ENCODE data around the gene TERB1. TPM values are rescaled to one million over a fixed set of nuclear protein-coding genes. Genes with fewer than 3 reads are reported as not detected.

TERB1 gene
- total and polyA plus RNA-seq, 2 of the 13 experiments (the other 11 are each of a cell fraction or from before 2014, with no cell fraction given): not detected

- no TSS peak for BruUV-seq (replicated peaks)
- no peak for FAIRE-seq
- H2AFZ ChIP-seq (ENCODE audit: low read length): no peak overlapping the region
- no peak overlapping the region for H3K27ac ChIP-seq (ENCODE audit: extremely low read length, insufficient read depth, low read length)
- CTCF ChIA-PET (ENCODE audit: low intra/inter-chr PET ratio, low total read pairs): no interaction called here
- peaks cover 20% of the 10 kb centered on the region for H3K79me2 ChIP-seq (ENCODE audit: insufficient read depth, low read length)
- H3K4me3 ChIP-seq (replicated peaks in 1 of 3; ENCODE audit: insufficient read depth in 1 of 3, low read depth in 2 of 3, low read length in 3 of 3): no peak overlapping the region
- H3K9ac ChIP-seq (ENCODE audit: insufficient read depth, low read depth, low read length): no peak overlapping the region
- no peak for DNase-seq (ENCODE audit: low spot score)
- peaks cover 16% of the 10 kb centered on the region; the same call in 1 of the 2 replicates for H4K20me1 ChIP-seq (ENCODE audit: insufficient read depth, low read length)
- peaks cover 11% of the 10 kb centered on the region for H3K4me1 ChIP-seq (ENCODE audit: insufficient read depth, low read length)
- intact Hi-C loops (cut with micrococcal nuclease; ENCODE audit: unreplicated experiment) (no loop called here), in situ Hi-C loops (cut with HindIII; ENCODE audit: extremely low pct_ligation_motif_present, low pct_unique_long_range_greater_than_20kb) (no loop called here)
- peaks cover 45 to 91% of the 10 kb centered on the region in 2 experiments for H3K36me3 ChIP-seq (replicated peaks in 1 of 2; ENCODE audit: control insufficient read depth in 1 of 2, insufficient read depth in 2 of 2, low read length in 2 of 2)
- TF ChIP-seq XBP1 (CRISPR knock-in tag; IDR thresholded peaks at IDR 0.05): no peak
- TF ChIP-seq MAFK (conservative IDR thresholded peaks at IDR 0.05 in 1 of 2, IDR thresholded peaks at IDR 0.05 in 1 of 2; ENCODE audit: low read length in 2 of 2): peak; percentile 32 to 37; a peak in 1 of 4 replicates
- 85% methylated on average over 4 of the region's 4 CpGs for WGBS (ENCODE audit: low lambda C conversion rate)
- H3K9me3 ChIP-seq (ENCODE audit: low read length): no peaks in the 10 kb centered on the region
- ATAC-seq: no peak
- no peak overlapping the region for H3K4me2 ChIP-seq (ENCODE audit: low read depth, low read length)
- POLR2A ChIA-PET: no interaction called here
- no peaks in the 10 kb centered on the region for H3K27me3 ChIP-seq (ENCODE audit: control insufficient read depth in 1 of 2, insufficient read depth in 2 of 2, low read length in 2 of 2)
Observed at GRCh38 chr16:66735891-66736290, 65.5 kb downstream of the TERB1 start.

- peaks cover 42 to 91% of the 10 kb centered on the region in 2 experiments for H3K36me3 ChIP-seq (replicated peaks in 1 of 2; ENCODE audit: control insufficient read depth in 1 of 2, insufficient read depth in 2 of 2, low read length in 2 of 2)
- in situ Hi-C loops (cut with HindIII; ENCODE audit: extremely low pct_ligation_motif_present, low pct_unique_long_range_greater_than_20kb) (no loop called here), intact Hi-C loops (cut with micrococcal nuclease; ENCODE audit: unreplicated experiment) (no loop called here)
- no peak for FAIRE-seq
- H3K4me1 ChIP-seq (ENCODE audit: insufficient read depth, low read length): no peaks in the 10 kb centered on the region
- no peak overlapping the region for H3K4me3 ChIP-seq (replicated peaks in 1 of 3; ENCODE audit: insufficient read depth in 1 of 3, low read depth in 2 of 3, low read length in 3 of 3)
- no peaks in the 10 kb centered on the region for H3K27me3 ChIP-seq (ENCODE audit: control insufficient read depth in 1 of 2, insufficient read depth in 2 of 2, low read length in 2 of 2)
- H4K20me1 ChIP-seq (ENCODE audit: insufficient read depth, low read length): no peaks in the 10 kb centered on the region; the same call in 1 of the 2 replicates
- no peak; the same call in 2 of the 3 replicates for ATAC-seq
- H3K9ac ChIP-seq (ENCODE audit: insufficient read depth, low read depth, low read length): no peak overlapping the region
- BruUV-seq (replicated peaks): no TSS peak
- no peak overlapping the region for H2AFZ ChIP-seq (ENCODE audit: low read length)
- DNase-seq (ENCODE audit: low spot score): no peak
- CTCF ChIA-PET (ENCODE audit: low intra/inter-chr PET ratio, low total read pairs): no interaction called here
- no peak overlapping the region for H3K27ac ChIP-seq (ENCODE audit: extremely low read length, insufficient read depth, low read length)
- no peak overlapping the region for H3K4me2 ChIP-seq (ENCODE audit: low read depth, low read length)
- no peaks in the 10 kb centered on the region for H3K79me2 ChIP-seq (ENCODE audit: insufficient read depth, low read length)
- 97% methylated on average over 7 of the region's 7 CpGs for WGBS (ENCODE audit: low lambda C conversion rate)
- H3K9me3 ChIP-seq (ENCODE audit: low read length): no peaks in the 10 kb centered on the region
- POLR2A ChIA-PET: interaction anchor here (0.5 kb wide), 1 partner anchor 292 kb away, joined by 6 read pairs; no protein-coding TSS in a partner anchor
- no peak for TF ChIP-seq MYNN (CRISPR knock-in tag; IDR thresholded peaks at IDR 0.05; ENCODE audit: low read depth)
- no peak for TF ChIP-seq IRF1 (CRISPR knock-in tag; IDR thresholded peaks at IDR 0.05; ENCODE audit: low read depth)
- TF ChIP-seq DRAP1 (CRISPR knock-in tag; IDR thresholded peaks at IDR 0.05): no peak
- no peak for TF ChIP-seq TP53 (CRISPR knock-in tag; conservative IDR thresholded peaks at IDR 0.05)
- no peak for TF ChIP-seq SP140L (CRISPR knock-in tag; IDR thresholded peaks at IDR 0.05; ENCODE audit: borderline replicate concordance)
- TF ChIP-seq NFYB (CRISPR knock-in tag; IDR thresholded peaks at IDR 0.05): no peak
- TF ChIP-seq RFX3 (CRISPR knock-in tag; IDR thresholded peaks at IDR 0.05): no peak
- no peak for TF ChIP-seq ZNF720 (CRISPR knock-in tag; IDR thresholded peaks at IDR 0.05)
- no peak for TF ChIP-seq CREM (IDR thresholded peaks at IDR 0.05)
- TF ChIP-seq CREM (CRISPR knock-in tag; IDR thresholded peaks at IDR 0.05): no peak
- no peak for TF ChIP-seq ZNF512B (CRISPR knock-in tag; IDR thresholded peaks at IDR 0.05; ENCODE audit: borderline replicate concordance)
- no peak for TF ChIP-seq ZNF549 (CRISPR knock-in tag; IDR thresholded peaks at IDR 0.05)
- TF ChIP-seq TSC22D2 (CRISPR knock-in tag; IDR thresholded peaks at IDR 0.05; ENCODE audit: borderline replicate concordance): no peak
- TF ChIP-seq CREB1 (IDR thresholded peaks at IDR 0.05): no peak
- no peak for TF ChIP-seq CREB1 (CRISPR knock-in tag; IDR thresholded peaks at IDR 0.05)
- no peak for TF ChIP-seq ZNF501 (CRISPR knock-in tag; IDR thresholded peaks at IDR 0.05)
Observed at GRCh38 chr16:66731101-66731500, 70.3 kb downstream of the TERB1 start.
